OCI-LY3 (cell line): Measurements from ENCODE around the gene SULF2.
A peak's percentile ranks its signal among the peaks of the same experiment; 100 is the strongest.

Experiments used
- CTCF ChIP-seq: fragments of 200-600, 300-600 bp; sonication (generic); IDR thresholded peaks from 2 replicates; pipeline ENCODE4 v1.5.1; 2014; ENCODE audit warnings: antibody characterized with exemption, low read length, low read depth
- EZH2phosphoT487 ChIP-seq: fragments of 200-600 bp; shearing (Covaris generic); IDR thresholded peaks from 2 replicates; pipeline ENCODE4 v1.6.1; 2018; ENCODE audit warnings: antibody characterized with exemption, mixed run types, low read depth

GRCh38 chr20:47725248-47725973, 59.9 kb downstream of the SULF2 start:
- TF ChIP-seq CTCF (peak; percentile 99), EZH2phosphoT487 (no peak)
